Tibial nerve (tissue), 3 donors: ENCODE results near the gene MRPL1.

Experiments
- CTCF ChIP-seq, 5 experiments: fragments of 200-600 bp in 3 of 5; fragments of 450-650 bp in 2 of 5; sonication (generic) in 3 of 5; IDR thresholded peaks; one replicate each; pipeline ENCODE4 v1.5.1; 2016 to 2019; ENCODE audit warnings: antibody characterized with exemption in 5 of 5, mild to moderate bottlenecking in 3 of 5, moderate library complexity in 2 of 5
- POLR2A ChIP-seq, 2 donors: fragments of 450-650 bp; IDR thresholded peaks; one replicate each; pipeline ENCODE4 v1.6.1; 2017; ENCODE audit warnings: antibody characterized with exemption in 2 of 2, mild to moderate bottlenecking in 2 of 2, moderate library complexity in 2 of 2

- TF ChIP-seq CTCF (IDR thresholded peaks at IDR 0.05) (no peak), POLR2A (IDR thresholded peaks at IDR 0.05) (no peak)
Observed at GRCh38 chr4:77843628-77844027, 19.0 kb upstream of the MRPL1 start.
